ENCODE data around the gene SIM1. TPM values are rescaled to one million over a fixed set of nuclear protein-coding genes. Genes with fewer than 3 reads are reported as not detected.
A peak's percentile ranks its signal among the peaks of the same experiment; 100 is the strongest.
"Not testable (repeated sequence)": the region's sequence is repeated elsewhere in the genome, so short reads cannot be mapped to it uniquely, and the experiment has no call there.

Gene SIM1
- polyA plus RNA-seq, 3 donors from 2014 or later = not detected

DNA sequence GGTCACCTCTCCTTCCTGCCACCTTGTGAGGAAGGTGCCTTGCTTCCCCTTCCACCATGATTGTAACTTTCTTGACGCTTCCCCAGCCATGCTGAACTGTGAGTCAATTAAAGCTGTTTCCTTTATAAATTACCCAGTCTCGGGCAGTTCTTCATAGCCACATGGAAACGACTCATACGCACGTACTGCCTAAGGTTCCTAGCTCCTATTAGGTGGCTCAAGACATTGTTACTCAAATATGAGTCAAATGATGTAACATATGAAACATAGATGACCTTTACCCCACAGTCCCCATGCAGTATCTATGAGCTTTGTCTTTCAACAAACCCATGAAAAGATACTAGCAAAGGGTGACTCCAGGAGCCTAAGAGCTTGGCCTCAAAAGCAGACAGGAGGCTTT, 98.3 kb downstream of the SIM1 start:
- Mint-ChIP-seq H3K27me3 (ENCODE audit: low read depth in 3 of 3) (peaks cover 0 to 5% (median 2%) of the 10 kb centered on the region in 3 donors), H3K4me1 (no peaks in the 10 kb centered on the region), H3K27ac (no peak overlapping the region), H3K36me3 (no peaks in the 10 kb centered on the region), H3K4me3 (no peak overlapping the region), H3K9me3 (peaks cover 0 to 4% (median under 1%) of the 10 kb centered on the region in 6 donors)
- DNase-seq = no peak

DNA sequence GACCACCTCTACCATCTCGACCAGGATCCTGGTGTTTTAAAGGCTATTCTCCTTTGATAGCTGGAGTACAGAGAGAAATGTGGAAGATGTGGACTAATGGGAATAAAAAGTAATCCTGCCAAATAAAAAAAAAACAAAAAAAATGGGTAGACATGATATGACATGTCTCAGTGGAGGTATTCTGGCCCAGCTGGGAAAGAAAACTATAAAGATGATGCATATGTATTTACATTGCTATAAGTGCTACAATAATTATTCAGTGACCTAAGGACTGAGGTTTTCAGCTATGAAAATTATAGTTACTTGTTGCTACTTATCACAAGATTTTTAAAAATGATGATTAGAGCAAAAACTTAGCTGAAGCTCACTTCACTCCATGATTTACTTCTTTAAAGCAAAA, 101.1 kb downstream of the SIM1 start:
- Mint-ChIP-seq H3K9me3 (peaks cover 0 to 2% (median 0%) of the 10 kb centered on the region in 6 donors), H3K4me3 (no peak overlapping the region), H3K27me3 (ENCODE audit: low read depth in 3 of 3) (peaks cover 0 to 5% (median 2%) of the 10 kb centered on the region in 3 donors), H3K27ac (no peak overlapping the region), H3K4me1 (no peaks in the 10 kb centered on the region), H3K36me3 (no peaks in the 10 kb centered on the region)
- DNase-seq = no peak

DNA sequence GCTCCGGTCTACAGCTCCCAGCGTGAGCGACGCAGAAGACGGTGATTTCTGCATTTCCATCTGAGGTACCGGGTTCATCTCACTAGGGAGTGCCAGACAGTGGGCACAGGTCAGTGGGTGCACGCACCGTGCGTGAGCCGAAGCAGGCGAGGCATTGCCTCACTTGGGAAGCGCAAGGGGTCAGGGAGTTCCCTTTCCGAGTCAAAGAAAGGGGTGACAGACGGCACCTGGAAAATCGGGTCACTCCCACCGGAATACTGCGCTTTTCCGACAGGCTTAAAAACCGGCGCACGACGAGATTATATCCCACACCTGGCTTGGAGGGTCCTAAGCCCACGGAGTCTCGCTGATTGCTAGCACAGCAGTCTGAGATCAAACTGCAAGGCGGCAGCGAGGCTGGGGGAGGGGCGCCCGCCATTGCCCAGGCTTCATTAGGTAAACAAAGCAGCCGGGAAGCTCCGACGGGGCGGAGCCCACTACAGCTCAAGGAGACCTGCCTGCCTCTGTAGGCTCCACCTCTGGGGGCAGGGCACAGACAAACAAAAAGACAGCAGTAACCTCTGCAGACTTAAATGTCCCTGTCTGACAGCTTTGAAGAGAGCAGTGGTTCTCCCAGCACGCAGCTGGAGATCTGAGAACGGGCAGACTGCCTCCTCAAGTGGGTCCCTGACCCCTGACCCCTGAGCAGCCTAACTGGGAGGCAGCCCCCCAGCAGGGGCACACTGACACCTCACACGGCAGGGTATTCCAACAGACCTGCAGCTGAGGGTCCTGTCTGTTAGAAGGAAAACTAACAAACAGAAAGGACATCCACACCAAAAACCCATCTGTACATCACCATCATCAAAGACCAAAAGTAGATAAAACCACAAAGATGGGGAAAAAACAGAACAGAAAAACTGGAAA, 109.7 kb downstream of the SIM1 start:
- DNase-seq, H3K4me1 Mint-ChIP-seq, H3K9me3 Mint-ChIP-seq: not testable (repeated sequence)

DNA sequence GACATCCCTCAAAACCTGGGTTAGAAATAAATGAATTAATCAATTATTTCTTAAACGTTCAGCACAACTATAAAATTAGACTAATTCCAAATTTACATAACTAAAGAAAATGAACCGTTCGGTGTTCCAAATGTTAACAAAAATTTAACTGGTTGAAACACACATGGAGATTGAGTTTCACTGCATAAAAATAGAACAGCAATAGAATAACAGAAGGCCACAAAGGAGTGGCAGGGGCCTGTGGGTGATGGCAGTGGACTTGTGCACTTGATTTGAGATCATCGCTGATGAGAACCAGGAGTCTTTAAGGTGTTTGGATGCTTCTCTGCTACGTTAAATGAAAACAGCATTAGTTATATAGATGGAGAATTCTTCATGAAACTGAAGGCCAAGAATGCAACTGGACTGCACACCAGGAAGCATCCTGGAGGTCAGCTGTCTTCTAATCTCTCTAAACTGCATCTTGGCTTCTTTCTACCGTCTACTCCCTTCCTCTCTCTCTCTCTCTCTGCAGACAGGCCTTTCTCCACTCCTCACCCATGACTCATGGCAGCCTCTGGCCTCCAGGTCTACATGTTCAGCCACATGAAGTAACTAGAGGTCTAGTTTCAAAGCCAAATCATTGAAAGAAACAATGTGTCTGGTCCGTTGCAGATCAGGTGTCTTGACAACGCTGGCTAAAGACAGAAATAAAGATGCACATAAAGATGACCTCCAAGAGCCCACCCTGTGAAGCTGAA, 111.3 kb downstream of the SIM1 start:
- H3K27me3 Mint-ChIP-seq (ENCODE audit: low read depth in 3 of 3) = peaks cover 2 to 4% (median 2%) of the 10 kb centered on the region in 3 donors
- H3K27ac Mint-ChIP-seq = no peak overlapping the region
- H3K36me3 Mint-ChIP-seq = no peaks in the 10 kb centered on the region
- no peak for DNase-seq
- H3K4me3 Mint-ChIP-seq = no peak overlapping the region
- peaks cover 0 to 5% (median 3%) of the 10 kb centered on the region in 6 donors for H3K9me3 Mint-ChIP-seq
- peaks cover 2 to 4% of the 10 kb centered on the region in 2 donors for H3K4me1 Mint-ChIP-seq

More for the DNA sequence above, 109.7 kb downstream of the SIM1 start:
- H3K4me3 Mint-ChIP-seq; H3K36me3 Mint-ChIP-seq; H3K27ac Mint-ChIP-seq; H3K27me3 Mint-ChIP-seq (ENCODE audit: low read depth in 3 of 3): not testable (repeated sequence)

DNA sequence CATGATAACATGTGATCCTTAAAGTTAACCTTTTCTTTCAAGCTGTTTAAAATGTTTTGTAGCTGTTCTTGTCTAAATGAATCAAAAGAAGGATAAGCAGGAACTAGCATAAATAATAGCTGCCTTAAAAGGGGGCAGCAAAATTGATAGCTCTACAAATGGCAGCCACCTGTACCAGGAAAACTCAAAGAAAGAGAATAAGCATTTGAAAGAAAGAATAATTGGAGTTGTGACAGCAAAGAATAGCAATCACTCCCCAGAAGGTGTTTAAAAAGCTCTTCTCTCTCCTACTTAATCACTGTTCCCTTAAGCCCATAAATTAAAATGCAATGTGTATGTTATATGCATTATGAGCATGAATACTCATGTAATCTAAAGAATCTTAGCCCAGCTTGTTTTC, 114.6 kb downstream of the SIM1 start:
- H3K36me3 Mint-ChIP-seq = no peaks in the 10 kb centered on the region
- peaks cover 3 to 6% (median 4%) of the 10 kb centered on the region in 3 donors for H3K27me3 Mint-ChIP-seq (ENCODE audit: low read depth in 3 of 3)
- no peak for DNase-seq
- H3K4me3 Mint-ChIP-seq = no peak overlapping the region
- no peak overlapping the region for H3K27ac Mint-ChIP-seq
- peaks cover 10 to 15% of the 10 kb centered on the region in 2 donors for H3K4me1 Mint-ChIP-seq
- peaks cover 0 to 5% (median 3%) of the 10 kb centered on the region in 6 donors for H3K9me3 Mint-ChIP-seq

DNA sequence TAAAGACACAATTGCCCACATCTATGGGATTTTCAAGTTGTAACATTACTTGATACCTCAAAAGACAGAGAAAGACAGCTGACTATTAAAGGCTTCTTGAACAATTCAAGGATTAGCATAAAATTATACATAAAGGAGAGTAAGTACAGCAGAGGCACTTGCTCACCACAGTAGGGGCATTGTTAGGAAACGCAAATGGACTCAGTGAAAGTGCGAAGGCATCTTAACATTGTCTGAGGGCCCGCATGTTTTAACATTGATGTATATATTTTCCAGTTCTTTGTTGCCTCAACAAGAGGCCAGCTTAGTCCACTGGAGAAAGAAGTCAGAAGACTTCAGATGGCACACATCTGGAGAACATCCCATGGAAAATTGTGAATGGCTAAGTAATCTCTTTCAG, 115.4 kb downstream of the SIM1 start:
- Mint-ChIP-seq H3K4me3 (no peak overlapping the region), H3K9me3 (peaks cover 0 to 5% (median 4%) of the 10 kb centered on the region in 6 donors), H3K27ac (no peak overlapping the region), H3K4me1 (peaks cover 10 to 15% of the 10 kb centered on the region in 2 donors), H3K36me3 (no peaks in the 10 kb centered on the region), H3K27me3 (ENCODE audit: low read depth in 3 of 3) (peaks cover 3 to 8% (median 4%) of the 10 kb centered on the region in 3 donors)
- no peak for DNase-seq

DNA sequence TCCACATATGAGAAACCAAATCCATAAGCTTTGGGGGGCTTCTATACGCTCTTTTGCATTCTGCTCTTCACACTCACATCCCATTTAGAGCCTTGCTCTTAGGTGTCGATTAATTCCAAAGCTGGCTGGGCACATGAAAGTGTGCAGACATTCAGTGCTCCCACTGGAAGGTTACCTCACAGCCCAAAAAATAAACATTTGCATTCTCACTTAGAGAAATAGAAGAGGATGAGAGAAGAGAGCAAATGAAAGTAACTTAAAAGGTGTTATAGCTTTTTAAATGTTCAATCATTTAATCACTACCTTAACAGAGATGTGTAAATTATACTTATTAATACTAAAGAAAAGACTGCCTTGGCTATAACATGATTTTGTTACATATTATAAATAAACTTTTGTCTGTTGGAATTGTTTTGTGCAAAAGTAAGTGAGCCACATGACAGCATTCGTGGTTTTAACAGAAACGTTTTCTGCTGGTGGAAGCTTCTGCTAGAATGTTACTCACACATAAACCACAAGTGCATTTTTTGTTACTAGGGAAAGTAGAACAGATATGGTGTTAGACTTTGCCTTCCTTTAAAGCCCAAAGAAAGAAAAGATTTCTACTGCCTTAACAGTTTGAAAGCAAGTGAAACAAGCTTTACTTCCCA, 116.7 kb downstream of the SIM1 start:
- DNase-seq = peak in 2 of 3 donors; percentile 0 to 15
- no peaks in the 10 kb centered on the region for H3K36me3 Mint-ChIP-seq
- peaks cover 10 to 15% of the 10 kb centered on the region in 2 donors for H3K4me1 Mint-ChIP-seq
- peaks cover 0 to 5% (median 0%) of the 10 kb centered on the region in 6 donors for H3K9me3 Mint-ChIP-seq
- H3K27me3 Mint-ChIP-seq (ENCODE audit: low read depth in 3 of 3) = peaks cover 4 to 11% (median 7%) of the 10 kb centered on the region in 3 donors
- no peak overlapping the region for H3K27ac Mint-ChIP-seq
- H3K4me3 Mint-ChIP-seq = peak overlapping the region in 3 of 5 donors; percentile 23 to 44 (median 33)

DNA sequence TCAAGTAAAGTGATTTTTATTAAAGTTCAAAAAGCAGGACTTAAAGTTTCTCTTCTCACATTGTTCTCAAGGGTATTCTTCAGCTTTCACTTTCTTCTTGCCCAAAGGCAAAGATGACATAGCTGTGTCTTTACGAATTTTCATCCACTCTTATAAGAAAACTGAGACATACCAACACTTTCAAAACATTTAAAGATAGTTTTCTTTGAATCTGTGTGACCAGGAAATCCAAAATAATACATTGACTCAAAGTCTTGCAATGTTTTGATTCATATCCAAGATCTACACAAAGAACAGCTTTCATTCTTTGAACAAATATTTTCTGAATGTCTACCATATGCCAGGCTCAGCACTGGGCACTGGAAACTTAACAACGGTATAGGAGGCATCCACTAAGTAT, 117.9 kb downstream of the SIM1 start:
- DNase-seq = no peak
- Mint-ChIP-seq H3K9me3 (peaks cover 0 to 5% (median 0%) of the 10 kb centered on the region in 6 donors), H3K27me3 (ENCODE audit: low read depth in 3 of 3) (peaks cover 4 to 10% (median 7%) of the 10 kb centered on the region in 3 donors), H3K4me1 (peaks cover 10 to 15% of the 10 kb centered on the region in 2 donors), H3K27ac (no peak overlapping the region), H3K36me3 (no peaks in the 10 kb centered on the region), H3K4me3 (no peak overlapping the region)

DNA sequence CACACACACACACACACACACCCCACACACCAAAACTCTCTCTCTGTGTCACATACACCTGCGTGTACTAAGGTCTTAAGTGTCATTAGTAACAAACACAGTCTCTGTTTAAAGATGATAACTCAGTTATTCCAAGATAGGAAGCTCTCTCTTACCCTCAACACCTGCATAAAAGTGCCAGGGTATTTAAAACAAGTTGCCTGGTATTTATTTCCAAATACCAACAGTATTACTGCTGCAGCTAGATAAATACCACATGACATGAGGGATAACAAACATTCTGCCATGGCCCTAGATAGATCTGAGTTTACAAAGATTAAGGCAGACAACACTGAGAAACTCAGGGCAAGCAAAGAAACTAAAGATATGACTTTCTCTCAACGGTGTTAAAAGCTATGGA, 118.5 kb downstream of the SIM1 start:
- DNase-seq = no peak
- Mint-ChIP-seq H3K27me3 (ENCODE audit: low read depth in 3 of 3) (peaks cover 2 to 9% (median 7%) of the 10 kb centered on the region in 3 donors), H3K9me3 (peaks cover 0 to 5% (median 0%) of the 10 kb centered on the region in 6 donors), H3K4me3 (no peak overlapping the region), H3K27ac (no peak overlapping the region), H3K4me1 (peaks cover 10 to 15% of the 10 kb centered on the region in 2 donors), H3K36me3 (no peaks in the 10 kb centered on the region)

DNA sequence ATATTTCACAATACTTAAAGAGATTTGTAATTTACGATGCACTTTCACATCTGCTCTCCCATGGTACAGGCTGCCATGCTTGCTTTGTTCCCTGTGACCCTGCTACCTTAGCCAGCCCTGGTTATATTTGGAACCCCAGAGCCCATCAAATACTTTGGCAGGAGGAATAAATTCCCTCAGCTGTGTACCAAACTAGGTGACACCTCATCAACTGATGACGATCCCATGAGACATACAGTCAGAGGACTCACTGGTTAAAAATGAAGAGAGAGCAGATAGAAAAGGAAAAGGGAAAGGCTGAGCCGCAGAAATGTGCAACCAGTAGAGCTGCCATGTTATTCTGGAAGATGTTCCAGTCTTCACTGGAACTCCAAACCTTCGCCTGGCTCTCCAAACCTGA, 120.0 kb downstream of the SIM1 start:
- H3K9me3 Mint-ChIP-seq = peaks cover 0 to 12% (median 4%) of the 10 kb centered on the region in 6 donors
- no peak overlapping the region for H3K27ac Mint-ChIP-seq
- H3K36me3 Mint-ChIP-seq = no peaks in the 10 kb centered on the region
- no peak for DNase-seq
- H3K4me3 Mint-ChIP-seq = no peak overlapping the region
- H3K27me3 Mint-ChIP-seq (ENCODE audit: low read depth in 3 of 3) = peaks cover 0 to 10% (median 7%) of the 10 kb centered on the region in 3 donors
- peaks cover 10 to 15% of the 10 kb centered on the region in 2 donors for H3K4me1 Mint-ChIP-seq

DNA sequence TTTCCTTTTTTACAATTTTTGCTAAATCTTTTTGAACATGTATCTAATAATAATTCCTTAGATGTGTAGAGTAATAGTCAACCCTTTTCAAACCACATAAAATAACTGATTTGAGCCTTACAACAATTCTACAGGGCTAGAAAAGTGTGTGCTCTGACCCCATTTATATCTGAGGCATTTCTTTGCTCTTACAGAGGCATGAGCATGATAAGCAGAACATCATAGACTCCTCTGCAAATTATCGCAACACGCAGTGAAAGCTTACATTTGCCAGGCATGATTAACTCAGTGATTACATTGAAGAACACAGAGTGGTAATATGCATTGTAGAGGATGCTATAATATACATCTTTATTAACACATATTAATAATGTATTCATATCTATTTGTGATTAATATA, 120.4 kb downstream of the SIM1 start:
- no peak for DNase-seq
- H3K27me3 Mint-ChIP-seq (ENCODE audit: low read depth in 3 of 3) = peaks cover 0 to 10% (median 7%) of the 10 kb centered on the region in 3 donors
- no peak overlapping the region for H3K4me3 Mint-ChIP-seq
- peaks cover 10 to 15% of the 10 kb centered on the region in 2 donors for H3K4me1 Mint-ChIP-seq
- H3K27ac Mint-ChIP-seq = no peak overlapping the region
- no peaks in the 10 kb centered on the region for H3K36me3 Mint-ChIP-seq
- H3K9me3 Mint-ChIP-seq = peaks cover 0 to 12% (median 4%) of the 10 kb centered on the region in 6 donors

DNA sequence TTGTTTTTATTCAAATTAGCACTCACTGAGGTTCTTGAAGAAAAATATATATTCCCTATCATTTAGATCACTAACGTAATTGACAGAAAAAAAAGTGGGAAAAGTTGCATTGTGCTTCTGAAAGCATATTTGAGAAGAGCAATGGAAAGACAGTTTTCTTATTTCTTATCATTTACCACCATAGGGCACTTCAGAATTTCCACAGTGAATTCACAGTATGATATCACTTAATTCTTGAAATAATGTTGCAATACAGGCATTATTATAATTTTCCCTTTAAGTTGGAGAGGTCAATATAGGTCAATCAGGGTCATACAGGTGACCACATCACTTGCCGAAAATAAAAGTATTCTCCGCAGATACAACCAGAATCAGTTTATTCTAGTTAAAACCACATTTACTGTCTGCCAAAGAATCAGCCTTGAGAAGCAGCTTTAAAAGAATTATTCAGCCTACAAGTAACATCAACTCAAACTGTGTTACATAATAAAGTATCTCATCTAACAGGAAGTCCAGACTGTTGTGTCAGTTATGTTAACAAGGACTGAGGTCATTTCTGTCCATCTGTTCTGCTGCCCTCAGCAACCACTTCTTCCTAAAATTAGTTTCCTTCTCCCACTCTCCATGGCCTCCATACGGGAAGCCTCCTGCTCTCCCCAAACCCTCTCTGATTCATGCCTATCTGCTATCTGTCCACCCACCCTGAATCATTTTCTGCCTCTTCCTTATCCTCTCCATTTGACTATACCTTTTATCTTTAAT, 121.2 kb downstream of the SIM1 start:
- no peak overlapping the region for H3K4me3 Mint-ChIP-seq
- no peaks in the 10 kb centered on the region for H3K36me3 Mint-ChIP-seq
- peaks cover 0 to 12% (median 4%) of the 10 kb centered on the region in 6 donors for H3K9me3 Mint-ChIP-seq
- peaks cover 8 to 12% of the 10 kb centered on the region in 2 donors for H3K4me1 Mint-ChIP-seq
- no peak for DNase-seq
- no peak overlapping the region for H3K27ac Mint-ChIP-seq
- peaks cover 0 to 10% (median 7%) of the 10 kb centered on the region in 3 donors for H3K27me3 Mint-ChIP-seq (ENCODE audit: low read depth in 3 of 3)

DNA sequence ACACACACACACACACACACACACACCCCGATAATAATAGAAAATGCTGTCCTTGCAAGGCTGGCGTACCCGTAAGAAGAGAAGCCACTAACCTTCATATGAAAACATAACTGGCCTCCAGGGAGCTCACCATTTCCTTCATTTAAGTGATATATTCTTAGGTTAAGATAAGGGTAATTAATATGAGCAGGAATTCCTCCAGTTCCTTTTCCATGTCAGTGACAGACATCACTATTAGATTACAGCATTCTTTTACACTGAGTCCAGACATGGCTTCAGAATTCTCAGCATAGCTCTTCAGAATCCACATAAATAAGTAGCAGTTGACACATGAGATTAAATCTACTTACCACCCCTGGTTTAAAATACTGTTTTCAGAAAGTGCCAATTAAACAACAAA, 121.9 kb downstream of the SIM1 start:
- H3K4me3 Mint-ChIP-seq = no peak overlapping the region
- H3K4me1 Mint-ChIP-seq = peaks cover 3 to 6% of the 10 kb centered on the region in 2 donors
- H3K27me3 Mint-ChIP-seq (ENCODE audit: low read depth in 3 of 3) = peaks cover 0 to 10% (median 7%) of the 10 kb centered on the region in 3 donors
- H3K9me3 Mint-ChIP-seq = peaks cover 0 to 12% (median 4%) of the 10 kb centered on the region in 6 donors
- H3K27ac Mint-ChIP-seq = no peak overlapping the region
- no peaks in the 10 kb centered on the region for H3K36me3 Mint-ChIP-seq
- DNase-seq = no peak
